GM20000 (cell line): ENCODE measurements around the gene TAF9B.
"Not testable (repeated sequence)": the region's sequence is repeated elsewhere in the genome, so short reads cannot be mapped to it uniquely, and the experiment has no call there.

Experiments
- DNase-seq: peaks from one replicate; pipeline ENCODE4 v3.0.0; 2012; ENCODE audit warnings: low spot score
- CTCF ChIP-seq: IDR thresholded peaks from 2 replicates; pipeline ENCODE4 v1.5.1; 2012; ENCODE audit warnings: mild to moderate bottlenecking, control low read depth; ENCODE audit errors: extremely low read depth, missing control alignments

TAF9B gene, protein sequence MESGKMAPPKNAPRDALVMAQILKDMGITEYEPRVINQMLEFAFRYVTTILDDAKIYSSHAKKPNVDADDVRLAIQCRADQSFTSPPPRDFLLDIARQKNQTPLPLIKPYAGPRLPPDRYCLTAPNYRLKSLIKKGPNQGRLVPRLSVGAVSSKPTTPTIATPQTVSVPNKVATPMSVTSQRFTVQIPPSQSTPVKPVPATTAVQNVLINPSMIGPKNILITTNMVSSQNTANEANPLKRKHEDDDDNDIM

DNA sequence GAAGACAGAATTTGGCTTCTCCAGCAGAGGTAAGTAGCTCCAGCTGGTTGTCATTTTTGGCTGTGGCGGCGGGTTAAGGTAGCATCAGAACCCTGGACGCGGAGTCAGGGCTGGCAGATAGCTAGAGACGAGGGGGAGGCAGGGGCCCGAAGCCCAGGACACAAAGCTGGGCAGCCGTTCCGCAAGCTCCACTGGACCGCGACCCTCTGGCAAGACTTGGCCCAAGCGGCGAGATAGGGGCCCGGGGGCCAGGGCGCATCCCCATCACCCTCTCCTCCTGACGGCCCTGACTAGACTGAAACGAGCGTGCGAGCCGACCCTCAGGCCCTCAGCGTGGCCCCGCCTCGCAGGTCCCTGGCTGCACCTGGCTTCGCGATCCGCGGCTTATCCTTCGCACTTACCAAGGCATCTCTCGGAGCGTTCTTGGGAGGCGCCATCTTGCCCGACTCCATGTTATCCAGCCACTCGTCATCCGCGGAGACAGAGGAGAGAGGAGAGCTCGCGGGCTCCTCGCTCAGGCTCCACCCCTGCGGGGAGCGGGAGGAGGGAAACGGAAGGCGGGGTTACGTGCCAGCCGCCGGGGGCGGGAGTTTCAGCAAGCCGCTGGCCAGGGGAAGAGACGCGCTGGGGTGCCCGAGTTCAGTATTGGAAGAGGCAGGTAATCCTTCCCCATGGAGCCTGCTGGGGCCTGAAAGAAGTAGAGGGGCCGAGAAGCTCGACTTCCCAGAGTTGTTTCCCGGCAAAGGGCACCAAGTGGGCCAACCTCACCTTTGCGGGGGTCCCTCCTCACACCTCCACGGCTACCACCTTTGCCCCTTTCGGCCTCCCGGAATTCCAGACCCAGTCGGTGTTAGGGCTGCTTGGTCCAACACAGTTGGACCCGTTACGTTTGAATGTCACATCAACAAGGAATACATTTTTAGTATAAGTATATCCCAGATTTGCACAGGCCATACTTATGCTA is at the start of gene TAF9B:
Gene TAF9B, minus strand, starts transcription at position 491 of the 964 bp plus-strand sequence. Its CDS starts 39 bp downstream, at position 452.
- DNase-seq: peak; percentile 73

GRCh38 chrX:78182881-78183280 is 43.4 kb upstream of the TAF9B start:
- DNase-seq: no peak
- no peak for TF ChIP-seq CTCF

More for the DNA sequence above, at the start of gene TAF9B:
- no peak for TF ChIP-seq CTCF

DNA sequence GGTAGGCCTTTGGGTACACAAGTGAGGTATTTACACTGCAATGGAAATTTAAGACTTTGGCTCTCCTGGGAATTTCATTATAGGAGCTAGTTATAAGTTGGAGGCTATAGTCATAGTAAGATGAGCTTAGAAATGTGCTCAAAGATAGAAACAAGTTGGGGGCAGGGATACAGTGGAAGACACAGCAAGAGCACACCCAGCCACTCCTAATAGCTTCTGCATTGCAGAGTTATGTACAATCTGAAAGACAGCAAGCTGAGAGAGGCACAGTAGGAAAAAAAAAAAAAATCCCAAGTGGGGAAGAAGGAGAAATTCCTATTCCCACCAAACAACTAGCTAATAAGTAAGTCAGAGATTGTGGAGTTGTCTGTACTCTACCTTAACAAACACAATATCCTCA is 41.9 kb upstream of the TAF9B start:
- no peak for DNase-seq
- TF ChIP-seq CTCF: no peak

GRCh38 chrX:78168065-78168464 is 28.6 kb upstream of the TAF9B start:
- no peak for TF ChIP-seq CTCF
- DNase-seq: no peak

GRCh38 chrX:78165425-78165824 is 26.0 kb upstream of the TAF9B start:
- no peak for TF ChIP-seq CTCF

GRCh38 chrX:78163175-78163574 is 23.7 kb upstream of the TAF9B start:
- DNase-seq: not testable (repeated sequence)

More at GRCh38 chrX:78165425-78165824, 26.0 kb upstream of the TAF9B start:
- DNase-seq: no peak

DNA sequence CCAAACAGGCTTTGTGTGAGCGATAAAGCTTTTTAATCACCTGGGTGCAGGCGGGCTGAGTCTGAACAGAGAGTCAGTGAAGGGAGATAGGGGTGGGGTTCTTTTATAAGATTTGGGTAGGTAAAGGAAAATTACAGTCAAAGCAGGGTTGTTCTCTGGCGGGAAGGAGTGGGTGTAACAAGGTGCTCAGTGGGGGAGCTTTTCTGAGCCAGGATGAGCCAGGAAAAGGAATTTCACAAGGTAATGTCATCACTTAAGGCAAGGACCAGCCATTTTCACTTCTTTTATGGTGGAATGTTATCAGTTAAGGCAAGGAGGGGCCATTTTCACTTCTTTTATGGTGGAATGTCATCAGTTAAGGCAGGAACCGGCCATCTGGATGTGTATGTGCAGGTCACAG is 21.3 kb upstream of the TAF9B start:
- DNase-seq: not testable (repeated sequence)

- DNase-seq: not testable (repeated sequence)
These were observed 18.4 kb upstream of the TAF9B start for GRCh38 chrX:78157846-78158245.

DNA sequence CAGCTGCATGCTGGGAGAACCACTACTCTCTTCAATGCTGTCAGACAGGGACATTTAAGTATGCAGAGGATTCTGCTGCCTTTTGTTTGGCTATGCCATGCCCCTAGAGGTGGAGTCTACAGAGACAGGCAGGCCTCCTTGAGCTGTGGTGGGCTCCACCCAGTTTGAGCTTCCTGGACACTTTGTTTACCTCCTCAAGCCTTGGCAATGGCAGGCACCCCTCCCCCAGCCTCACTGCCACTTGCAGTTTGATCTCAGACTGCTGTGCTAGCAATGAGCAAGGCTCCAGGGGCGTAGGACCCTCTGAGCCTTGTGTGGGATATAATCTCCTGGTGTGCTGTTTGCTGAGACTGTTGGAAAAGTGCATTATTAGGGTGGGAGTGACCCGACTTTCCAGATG is 17.9 kb upstream of the TAF9B start:
- DNase-seq: not testable (repeated sequence)

- DNase-seq: not testable (repeated sequence)
These were observed 7.6 kb upstream of the TAF9B start for GRCh38 chrX:78147002-78147540.
